Stomach smooth muscle (tissue), 2 donors: Measurements from ENCODE around the gene MACO1.
"Not testable (repeated sequence)": the region's sequence is repeated elsewhere in the genome, so short reads cannot be mapped to it uniquely, and the experiment has no call there.

Experiments
- H3K27ac ChIP-seq: one replicate; pipeline ENCODE4 v1.7.0; 2013; ENCODE audit warnings: mild to moderate bottlenecking, low read length, inconsistent platforms
- H3K27me3 ChIP-seq, 2 donors: one replicate each; pipeline ENCODE4 v1.7.0; 2013; ENCODE audit warnings: low read length in 2 of 2; ENCODE audit not compliant: insufficient read depth in 2 of 2, control insufficient read depth in 1 of 2
- H3K36me3 ChIP-seq, 2 donors: one replicate each; pipeline ENCODE4 v1.7.0; 2013; ENCODE audit warnings: low read length in 2 of 2; ENCODE audit not compliant: control insufficient read depth in 2 of 2, insufficient read depth in 2 of 2
- H3K4me1 ChIP-seq: one replicate; pipeline ENCODE4 v1.7.0; 2013; ENCODE audit warnings: low read length; ENCODE audit not compliant: control insufficient read depth, insufficient read depth
- H3K4me3 ChIP-seq, 2 donors: one replicate each; pipeline ENCODE4 v1.7.0; 2013; ENCODE audit warnings: low read length in 2 of 2
- H3K9ac ChIP-seq, 2 donors: one replicate each; pipeline ENCODE4 v1.7.0; 2013; ENCODE audit warnings: low read length in 2 of 2, mild to moderate bottlenecking in 1 of 2
- H3K9me3 ChIP-seq, 2 donors: one replicate each; pipeline ENCODE4 v1.7.0; 2013; ENCODE audit warnings: low read length in 2 of 2; ENCODE audit not compliant: control insufficient read depth in 2 of 2
- donor health status: healthy.
- donor health status: Pancreatic carcinoma.

MACO1 gene

DNA sequence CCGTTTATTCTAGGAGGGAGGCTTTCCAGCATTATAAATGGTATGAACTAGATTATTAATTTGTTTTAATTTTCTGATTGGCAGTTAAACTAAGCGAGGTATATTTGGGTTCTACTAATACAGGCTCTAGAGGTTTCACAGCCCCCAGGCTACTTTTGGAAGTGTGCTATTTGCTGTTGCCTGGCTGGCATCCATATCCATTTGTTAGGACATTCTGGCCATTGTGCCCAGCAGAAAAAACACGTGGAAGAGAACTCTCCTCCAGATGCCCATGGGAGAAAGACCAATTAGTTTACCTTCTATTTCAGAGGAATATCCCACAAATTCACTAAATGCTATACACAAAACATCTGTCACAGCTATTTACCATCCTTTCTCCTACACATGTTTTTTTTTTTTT, 29.3 kb downstream of the MACO1 start:
- no peaks in the 10 kb centered on the region for H3K27me3 ChIP-seq
- no peak overlapping the region for H3K4me3 ChIP-seq
- H3K4me1 ChIP-seq: peaks cover 7% of the 10 kb centered on the region
- no peak overlapping the region for H3K9ac ChIP-seq
- no peaks in the 10 kb centered on the region for H3K9me3 ChIP-seq
- no peak overlapping the region for H3K27ac ChIP-seq
- H3K36me3 ChIP-seq: peaks cover 7 to 13% of the 10 kb centered on the region in 2 donors

DNA sequence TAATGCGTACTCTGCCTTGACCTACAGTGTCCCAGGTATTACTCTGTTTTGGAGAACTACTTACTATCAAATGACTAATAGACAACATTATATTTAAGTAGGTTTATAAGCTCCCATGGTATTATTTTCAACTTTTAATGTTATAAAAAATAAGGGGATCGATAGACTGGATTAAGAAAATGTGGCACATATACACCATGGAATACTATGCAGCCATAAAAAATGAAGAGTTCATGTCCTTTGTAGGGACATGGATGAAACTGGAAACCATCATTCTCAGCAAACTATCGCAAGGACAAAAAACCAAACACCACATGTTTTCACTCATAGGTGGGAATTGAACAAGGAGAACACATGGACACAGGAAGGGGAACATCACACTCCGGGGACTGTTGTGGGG, 30.1 kb downstream of the MACO1 start:
- H3K27ac ChIP-seq, H3K27me3 ChIP-seq, H3K9ac ChIP-seq, H3K4me3 ChIP-seq, H3K4me1 ChIP-seq, H3K9me3 ChIP-seq: not testable (repeated sequence)
- H3K36me3 ChIP-seq: peaks cover 7 to 13% of the 10 kb centered on the region in 2 donors

DNA sequence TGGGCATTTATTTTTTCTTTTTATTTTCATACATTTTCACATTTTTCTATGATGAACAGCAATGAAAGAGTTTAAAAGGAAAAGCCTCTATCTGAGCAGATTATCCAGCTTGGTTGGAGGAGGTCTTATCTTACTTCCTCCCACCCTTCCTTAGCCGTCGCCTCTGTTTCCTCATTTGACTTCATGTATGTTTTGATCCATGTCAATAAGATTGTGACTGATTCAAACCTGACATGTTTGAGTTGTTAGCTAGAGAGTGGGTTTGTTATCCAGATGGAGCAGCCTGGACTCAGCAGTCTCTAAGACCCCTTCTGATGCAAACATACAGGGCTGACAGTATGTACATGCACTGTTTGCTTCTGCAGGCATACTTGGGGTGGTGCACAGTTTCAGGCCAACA, 31.2 kb downstream of the MACO1 start:
- H3K27me3 ChIP-seq: no peaks in the 10 kb centered on the region
- no peak overlapping the region for H3K9ac ChIP-seq
- no peaks in the 10 kb centered on the region for H3K9me3 ChIP-seq
- no peak overlapping the region for H3K4me3 ChIP-seq
- no peak overlapping the region for H3K27ac ChIP-seq
- H3K4me1 ChIP-seq: peaks cover 7% of the 10 kb centered on the region
- peaks cover 7 to 13% of the 10 kb centered on the region in 2 donors for H3K36me3 ChIP-seq

DNA sequence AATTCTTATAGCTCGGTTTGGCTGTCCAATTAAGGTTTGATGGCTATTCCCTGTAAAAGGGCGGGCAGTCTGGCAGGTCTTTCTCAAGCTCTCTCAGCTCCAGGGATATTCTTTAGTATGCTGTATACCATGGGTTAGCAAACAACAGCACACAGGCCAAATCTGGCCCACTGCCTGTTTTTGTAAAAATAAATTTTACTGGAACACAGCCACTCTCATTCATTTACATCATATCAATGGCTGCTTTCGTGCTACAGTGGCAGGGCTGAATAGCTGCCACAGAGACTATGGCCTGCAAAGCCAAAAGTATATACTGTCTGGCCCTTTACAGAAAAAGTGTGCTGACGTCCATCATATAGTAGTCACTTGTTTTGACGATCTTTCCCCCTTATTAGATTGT, 32.0 kb downstream of the MACO1 start:
- Histone ChIP-seq H3K9me3 (no peaks in the 10 kb centered on the region), H3K27me3 (no peaks in the 10 kb centered on the region), H3K27ac (no peak overlapping the region), H3K36me3 (peaks cover 7 to 13% of the 10 kb centered on the region in 2 donors), H3K4me1 (peaks cover 7% of the 10 kb centered on the region), H3K4me3 (no peak overlapping the region), H3K9ac (no peak overlapping the region)

DNA sequence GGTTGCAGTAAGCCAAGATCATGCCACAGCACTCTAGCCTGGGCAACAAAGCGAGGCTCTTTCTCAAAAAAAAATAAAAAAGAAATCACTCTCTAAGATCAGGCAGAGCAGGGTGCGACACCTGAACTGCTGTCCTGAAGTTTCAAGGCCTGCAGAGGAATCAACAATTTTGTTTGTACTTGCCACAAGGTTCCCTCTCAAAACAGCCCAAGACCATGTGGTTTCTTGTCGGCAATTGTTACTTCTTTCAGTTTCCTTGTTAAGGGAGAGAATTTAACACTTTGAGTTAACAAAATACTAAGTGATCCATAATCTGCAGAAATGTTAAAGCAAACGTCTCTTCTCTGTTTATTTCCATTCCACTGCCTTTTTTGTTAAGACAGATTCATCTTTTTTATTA, 36.5 kb downstream of the MACO1 start:
- no peak overlapping the region for H3K4me3 ChIP-seq
- H3K4me1 ChIP-seq: peaks cover 12% of the 10 kb centered on the region
- no peak overlapping the region for H3K9ac ChIP-seq
- no peak overlapping the region for H3K27ac ChIP-seq
- H3K36me3 ChIP-seq: no peaks in the 10 kb centered on the region
- no peaks in the 10 kb centered on the region for H3K9me3 ChIP-seq
- no peaks in the 10 kb centered on the region for H3K27me3 ChIP-seq

DNA sequence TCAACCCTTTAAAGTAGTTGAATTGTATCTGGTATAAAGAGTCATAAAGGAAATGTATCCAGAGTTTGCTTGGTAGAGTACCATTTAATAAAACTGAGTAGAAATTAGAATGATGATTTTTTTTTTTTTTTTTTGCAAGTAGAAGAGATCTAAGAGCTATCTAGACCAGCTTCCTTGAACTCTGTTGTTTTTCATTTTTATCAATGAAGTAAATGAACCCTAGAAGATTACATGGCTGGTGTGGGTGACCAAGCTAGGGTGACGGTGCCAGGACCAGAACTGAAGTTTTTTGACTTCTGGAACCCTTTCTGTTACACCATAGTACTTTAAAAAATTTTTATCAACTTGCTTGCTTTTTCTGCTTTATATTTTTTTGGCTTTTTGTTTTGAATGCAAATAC, 36.9 kb downstream of the MACO1 start:
- H3K4me3 ChIP-seq: no peak overlapping the region
- H3K9ac ChIP-seq: no peak overlapping the region
- H3K4me1 ChIP-seq: peaks cover 8% of the 10 kb centered on the region
- H3K27ac ChIP-seq: peak overlapping the region; percentile 11
- no peaks in the 10 kb centered on the region for H3K27me3 ChIP-seq
- H3K36me3 ChIP-seq: peaks cover 0 to 2% of the 10 kb centered on the region in 2 donors
- no peaks in the 10 kb centered on the region for H3K9me3 ChIP-seq

DNA sequence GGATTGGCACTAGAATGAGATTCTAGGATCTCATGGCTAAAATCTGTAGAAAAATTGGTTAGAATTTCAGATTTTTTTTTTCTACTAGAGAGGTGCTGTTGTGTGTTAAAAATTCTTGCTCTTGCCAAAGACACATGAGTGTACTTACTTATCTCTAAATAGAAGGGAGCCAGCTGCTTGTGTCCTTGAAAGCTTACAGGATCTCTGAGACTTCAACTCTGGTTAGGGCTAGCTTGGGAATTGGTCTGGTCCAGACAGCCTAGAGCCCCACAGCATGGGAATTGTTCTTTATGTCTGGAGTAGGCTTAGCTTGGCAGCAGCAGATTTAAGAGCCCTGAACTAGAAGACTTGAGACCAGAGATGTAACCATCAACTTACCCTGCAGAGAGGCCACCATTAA, 37.3 kb downstream of the MACO1 start:
- Histone ChIP-seq H3K4me1 (peaks cover 4% of the 10 kb centered on the region), H3K27me3 (no peaks in the 10 kb centered on the region), H3K27ac (peak overlapping the region; percentile 11), H3K9ac (no peak overlapping the region), H3K9me3 (no peaks in the 10 kb centered on the region), H3K36me3 (peaks cover 0 to 2% of the 10 kb centered on the region in 2 donors), H3K4me3 (no peak overlapping the region)

DNA sequence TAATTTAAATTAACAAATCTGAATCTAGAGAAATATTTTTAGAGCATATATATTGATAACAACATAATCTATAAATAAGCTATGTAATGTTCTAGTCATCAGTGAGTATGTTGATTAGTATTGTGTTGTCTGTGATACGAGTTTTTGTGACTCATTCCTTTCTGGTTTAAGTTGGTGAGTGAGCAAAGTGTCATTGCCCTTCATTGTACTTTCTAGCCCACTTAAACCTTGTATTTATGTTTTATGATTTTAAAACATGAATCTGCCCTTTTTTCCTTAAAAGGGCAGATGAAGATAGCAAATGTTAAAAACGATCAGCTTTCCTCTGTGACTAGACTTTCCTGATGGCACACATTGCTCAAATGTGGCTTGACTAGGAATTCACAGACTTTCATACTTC, 38.5 kb downstream of the MACO1 start:
- H3K27ac ChIP-seq: no peak overlapping the region
- peaks cover 7% of the 10 kb centered on the region for H3K4me1 ChIP-seq
- H3K27me3 ChIP-seq: no peaks in the 10 kb centered on the region
- H3K9me3 ChIP-seq: no peaks in the 10 kb centered on the region
- no peak overlapping the region for H3K4me3 ChIP-seq
- peaks cover 0 to 2% of the 10 kb centered on the region in 2 donors for H3K36me3 ChIP-seq
- H3K9ac ChIP-seq: no peak overlapping the region

DNA sequence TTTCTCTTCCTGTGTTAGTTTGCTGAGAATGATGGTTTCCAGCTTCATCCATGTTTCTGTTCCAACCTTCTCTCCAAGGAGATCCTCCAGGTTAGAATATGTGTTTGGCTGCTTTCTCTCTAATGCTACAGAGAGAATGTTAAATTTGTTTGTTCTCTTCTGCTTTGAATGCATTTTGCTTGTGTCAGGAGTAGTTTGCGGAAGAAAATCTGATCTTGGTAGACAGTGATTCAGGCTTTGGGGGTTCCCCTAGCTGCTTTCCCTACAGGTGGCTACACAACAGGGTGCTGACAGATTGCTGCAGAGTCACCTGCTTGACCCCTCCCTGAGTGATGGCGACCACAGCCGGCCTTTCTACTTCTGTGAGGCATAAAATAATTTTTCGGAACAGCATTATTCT, 41.8 kb downstream of the MACO1 start:
- Histone ChIP-seq H3K36me3 (peaks cover 3 to 5% of the 10 kb centered on the region in 2 donors), H3K9me3 (no peaks in the 10 kb centered on the region), H3K27ac (no peak overlapping the region), H3K9ac (no peak overlapping the region), H3K27me3 (no peaks in the 10 kb centered on the region), H3K4me1 (peaks cover 12% of the 10 kb centered on the region), H3K4me3 (no peak overlapping the region)

DNA sequence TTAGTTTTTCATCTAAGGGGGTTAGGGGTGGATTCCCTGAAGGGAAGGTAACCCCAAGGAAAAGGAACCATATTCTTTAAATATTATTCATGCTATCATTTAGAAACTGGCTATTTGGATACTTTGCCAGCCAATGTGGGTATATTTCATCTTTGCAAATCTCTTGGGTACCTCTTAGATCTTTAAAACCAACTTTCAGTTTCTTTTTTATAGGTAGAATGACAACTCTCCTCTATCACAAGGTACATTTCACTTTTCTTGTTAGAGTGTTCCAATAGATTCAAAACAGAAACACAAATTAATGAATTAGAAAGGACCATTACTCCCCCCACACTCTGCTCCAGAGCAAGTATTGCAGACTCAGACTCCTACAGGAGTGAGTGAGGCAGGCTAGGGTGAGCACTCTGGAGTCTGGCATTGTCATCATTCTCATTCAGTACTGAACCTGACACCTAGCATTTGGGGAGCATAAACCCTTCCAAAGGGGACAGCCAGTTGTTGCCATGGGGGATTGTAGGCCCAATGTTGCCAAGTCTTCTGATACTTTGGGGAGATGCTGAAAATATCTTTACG, 43.0 kb downstream of the MACO1 start:
- peaks cover 3 to 5% of the 10 kb centered on the region in 2 donors for H3K36me3 ChIP-seq
- H3K4me3 ChIP-seq: no peak overlapping the region
- no peaks in the 10 kb centered on the region for H3K27me3 ChIP-seq
- no peak overlapping the region for H3K9ac ChIP-seq
- peaks cover 7% of the 10 kb centered on the region for H3K4me1 ChIP-seq
- no peaks in the 10 kb centered on the region for H3K9me3 ChIP-seq
- no peak overlapping the region for H3K27ac ChIP-seq

DNA sequence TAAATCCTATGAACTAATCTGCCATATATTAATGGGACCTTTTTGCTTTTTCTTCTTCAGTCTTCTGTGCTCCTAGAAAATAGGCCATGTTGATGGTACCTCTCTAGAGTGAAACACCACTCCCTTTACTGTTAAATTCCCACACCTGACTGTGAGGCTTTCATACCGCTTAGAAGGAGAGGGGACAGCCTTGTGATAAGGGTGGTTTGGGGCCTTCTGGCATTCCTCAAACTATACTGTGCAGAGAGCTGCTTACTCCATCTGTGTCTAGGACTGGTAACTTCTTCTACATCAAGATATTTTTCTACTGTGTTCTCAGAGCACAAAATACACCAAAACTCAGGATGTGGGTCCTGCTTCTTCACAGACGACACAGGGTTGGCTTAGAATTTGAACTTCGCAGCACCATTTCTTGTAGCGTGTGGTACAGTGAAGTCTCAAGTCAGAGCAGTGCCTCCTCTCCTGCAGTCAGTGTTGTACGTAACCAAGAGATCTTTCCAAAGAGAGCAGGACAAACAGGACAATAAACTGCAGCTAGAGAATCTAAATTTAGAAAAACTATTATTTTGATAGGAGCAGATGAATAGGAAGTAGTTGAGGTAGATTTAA, 43.8 kb downstream of the MACO1 start:
- no peak overlapping the region for H3K27ac ChIP-seq
- no peaks in the 10 kb centered on the region for H3K27me3 ChIP-seq
- H3K4me1 ChIP-seq: peaks cover 7% of the 10 kb centered on the region
- H3K9ac ChIP-seq: no peak overlapping the region
- peaks cover 3 to 5% of the 10 kb centered on the region in 2 donors for H3K36me3 ChIP-seq
- no peak overlapping the region for H3K4me3 ChIP-seq
- H3K9me3 ChIP-seq: no peaks in the 10 kb centered on the region
